Sigmoid colon (tissue), 7 donors: ENCODE results near the gene DOCK1. TPM values are rescaled to one million over a fixed set of nuclear protein-coding genes. Genes with fewer than 3 reads are reported as not detected.

Source experiments
- DNase-seq: peaks from one replicate; pipeline ENCODE4 v3.0.0-alpha.2; 2019
- H3K27ac ChIP-seq, 4 donors: fragments of 200-600 bp; sonication (generic); one replicate each; pipeline ENCODE4 v1.5.1; 2016 to 2019; ENCODE audit warnings: mild to moderate bottlenecking in 1 of 4
- H3K27me3 ChIP-seq, 3 donors: fragments of 200-600 bp; sonication (generic); one replicate each; pipeline ENCODE4 v1.5.1; 2019; ENCODE audit warnings: mild to moderate bottlenecking in 1 of 3
- H3K36me3 ChIP-seq, 4 donors: fragments of 200-600 bp; sonication (generic); one replicate each; pipeline ENCODE4 v1.5.1; 2016 to 2019
- H3K4me1 ChIP-seq, 4 donors: fragments of 200-600 bp; sonication (generic); one replicate each; pipeline ENCODE4 v1.5.1; 2017 to 2019
- H3K4me3 ChIP-seq, 4 donors: fragments of 200-600 bp; sonication (generic); one replicate each; pipeline ENCODE4 v1.5.1; 2017 to 2019; ENCODE audit warnings: mild to moderate bottlenecking in 2 of 4, moderate library complexity in 1 of 4
- H3K9me3 ChIP-seq, 4 donors: fragments of 200-600 bp in 3 of 4; sonication (generic) in 3 of 4; one replicate each; pipeline versions ENCODE4 v1.5.1 to v1.6.1; 2013 to 2019
- CTCF ChIP-seq, 4 experiments: fragments of 450-650 bp in 3 of 4; fragments of 200-600 bp in 1 of 4; IDR thresholded peaks; one replicate each; pipeline ENCODE4 v1.5.1; 2016 to 2019; ENCODE audit warnings: antibody characterized with exemption in 4 of 4, mild to moderate bottlenecking in 3 of 4, moderate library complexity in 2 of 4
- EP300 ChIP-seq, 4 donors: sonication (generic); formaldehyde crosslinking; IDR thresholded peaks; one replicate each; pipeline ENCODE4 v1.6.1; 2017; ENCODE audit warnings: antibody characterized with exemption in 4 of 4
- POLR2A ChIP-seq, 2 donors: fragments of 450-650 bp; IDR thresholded peaks; one replicate each; pipeline ENCODE4 v1.6.1; 2016; ENCODE audit warnings: antibody characterized with exemption in 2 of 2, mild to moderate bottlenecking in 2 of 2, moderate library complexity in 2 of 2
- POLR2AphosphoS5 ChIP-seq, 4 donors: sonication (generic); formaldehyde crosslinking; IDR thresholded peaks; one replicate each; pipeline ENCODE4 v1.6.1; 2017; ENCODE audit warnings: antibody characterized with exemption in 4 of 4
- WGBS, 2 donors: extraction: QIAGEN DNeasy Blood & Tissue Kit; methylation state at CpG; one replicate each; pipeline ENCODE4 v1.1.7; 2013; 5-methylcytosine and 5-hydroxymethylcytosine counted together
- intact Hi-C: fragments of 100-400 bp; cut with DNase I; formaldehyde crosslinking; loops from one replicate; pipeline ENCODE4 v1.15.1; 2023
- polyA plus RNA-seq, 3 donors: library from polyadenylated mRNA; stranded (reverse); fragments of 200-250 nt; gene quantifications; one replicate each; pipeline ENCODE4 v1.2.3, GENCODE V29; 2013
- total RNA-seq, 4 donors: library from RNA; depleted of rRNA; stranded (reverse); fragments of >200 nt; gene quantifications; one replicate each; pipeline ENCODE4 v1.1.0, GENCODE V29; 2016
- donor health status: healthy with polysubstance abuse.
- donor health status: Bipolar disorder and iron deficiency.
- donor health status: healthy.

The DOCK1 gene
- total and polyA plus RNA-seq, 7 donors, result 15.0 to 53.7 (median 40.2) TPM

DNA sequence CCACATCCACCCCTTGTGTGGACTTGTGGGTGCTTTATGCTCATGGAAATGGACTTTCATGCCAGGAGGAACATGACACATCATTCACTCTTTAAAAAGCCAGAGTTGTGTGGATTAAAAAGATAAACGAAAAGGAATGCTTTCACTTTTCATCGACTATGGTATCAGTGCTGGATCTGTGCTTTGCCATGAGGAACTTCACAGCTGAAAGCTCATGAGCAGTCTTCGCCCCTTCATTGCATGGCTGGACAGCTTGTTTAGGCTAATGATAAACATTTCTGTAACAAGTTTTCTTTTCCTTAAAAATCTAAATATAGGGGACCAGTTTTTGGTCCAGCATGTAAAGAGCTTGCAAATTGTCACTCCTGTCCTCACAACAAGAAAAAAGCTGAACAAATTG is 470.2 kb downstream of the DOCK1 start:
- no peaks in the 10 kb centered on the region for H3K4me1 ChIP-seq
- TF ChIP-seq POLR2A (IDR thresholded peaks at IDR 0.05), result no peak
- TF ChIP-seq EP300 (IDR thresholded peaks at IDR 0.05), result no peak
- no peak for TF ChIP-seq POLR2AphosphoS5 (IDR thresholded peaks at IDR 0.05)
- no peak for TF ChIP-seq CTCF (IDR thresholded peaks at IDR 0.05)
- WGBS, 2 donors, result 79 to 82% methylated on average over 3 of the region's 3 CpGs
- H3K27ac ChIP-seq, result no peak overlapping the region
- H3K9me3 ChIP-seq, result no peaks in the 10 kb centered on the region
- no peak overlapping the region for H3K4me3 ChIP-seq
- peaks cover 0 to 33% (median 0%) of the 10 kb centered on the region in 4 donors for H3K36me3 ChIP-seq
- no peak for DNase-seq
- intact Hi-C loops, result no loop called here
- no peaks in the 10 kb centered on the region for H3K27me3 ChIP-seq

- DNase-seq, result no peak
- Histone ChIP-seq H3K27ac (no peak overlapping the region), H3K4me3 (no peak overlapping the region), H3K4me1 (no peaks in the 10 kb centered on the region), H3K27me3 (no peaks in the 10 kb centered on the region), H3K36me3 (peaks cover 0 to 34% (median under 1%) of the 10 kb centered on the region in 4 donors), H3K9me3 (no peaks in the 10 kb centered on the region)
- 90 to 94% methylated on average over 2 of the region's 2 CpGs for WGBS, 2 donors
- intact Hi-C loops, result no loop called here
- TF ChIP-seq POLR2AphosphoS5 (IDR thresholded peaks at IDR 0.05) (no peak), EP300 (IDR thresholded peaks at IDR 0.05) (no peak), POLR2A (IDR thresholded peaks at IDR 0.05) (no peak), CTCF (IDR thresholded peaks at IDR 0.05) (no peak)
These were observed 470.8 kb downstream of the DOCK1 start for GRCh38 chr10:127376071-127376470.

DNA sequence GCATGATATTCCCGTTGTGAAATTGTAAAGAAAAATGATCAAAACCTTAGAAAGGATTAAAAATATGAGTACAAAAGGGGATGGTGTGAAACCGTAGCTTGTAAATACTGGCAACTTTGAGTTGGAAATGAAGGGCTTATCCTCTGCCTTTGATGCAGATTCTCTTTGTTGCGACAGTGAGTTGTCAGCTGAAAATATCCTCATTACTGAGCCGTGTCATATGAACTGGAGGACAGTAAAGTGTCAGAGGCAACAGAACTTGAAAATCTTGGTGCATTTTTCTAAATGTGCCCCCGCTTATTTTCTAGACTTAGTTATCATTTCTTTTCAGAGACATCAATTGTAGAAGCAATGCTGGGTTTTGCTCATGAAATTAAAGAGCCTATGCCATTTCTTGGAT is 473.4 kb downstream of the DOCK1 start:
- intact Hi-C loops, result no loop called here
- 95 to 97% methylated on average over 5 of the region's 5 CpGs for WGBS, 2 donors
- DNase-seq, result no peak
- peaks cover 0 to 53% (median 6%) of the 10 kb centered on the region in 4 donors for H3K36me3 ChIP-seq
- no peak overlapping the region for H3K27ac ChIP-seq
- H3K4me3 ChIP-seq, result no peak overlapping the region
- H3K4me1 ChIP-seq, result no peaks in the 10 kb centered on the region
- no peaks in the 10 kb centered on the region for H3K9me3 ChIP-seq
- TF ChIP-seq CTCF (IDR thresholded peaks at IDR 0.05) (no peak), POLR2A (IDR thresholded peaks at IDR 0.05) (no peak), POLR2AphosphoS5 (IDR thresholded peaks at IDR 0.05) (no peak), EP300 (IDR thresholded peaks at IDR 0.05) (no peak)
- no peaks in the 10 kb centered on the region for H3K27me3 ChIP-seq

GRCh38 chr10:127384532-127384931 is 479.3 kb downstream of the DOCK1 start:
- Histone ChIP-seq H3K36me3 (peaks cover 0 to 41% (median 6%) of the 10 kb centered on the region in 4 donors), H3K27ac (no peak overlapping the region), H3K4me3 (no peak overlapping the region), H3K9me3 (no peaks in the 10 kb centered on the region), H3K4me1 (no peaks in the 10 kb centered on the region), H3K27me3 (no peaks in the 10 kb centered on the region)
- TF ChIP-seq EP300 (IDR thresholded peaks at IDR 0.05) (no peak), POLR2A (IDR thresholded peaks at IDR 0.05) (no peak), CTCF (IDR thresholded peaks at IDR 0.05) (no peak)
- 85 to 96% methylated on average over 18 of the region's 18 CpGs for WGBS, 2 donors
- intact Hi-C loops, result no loop called here
- no peak for DNase-seq

DNA sequence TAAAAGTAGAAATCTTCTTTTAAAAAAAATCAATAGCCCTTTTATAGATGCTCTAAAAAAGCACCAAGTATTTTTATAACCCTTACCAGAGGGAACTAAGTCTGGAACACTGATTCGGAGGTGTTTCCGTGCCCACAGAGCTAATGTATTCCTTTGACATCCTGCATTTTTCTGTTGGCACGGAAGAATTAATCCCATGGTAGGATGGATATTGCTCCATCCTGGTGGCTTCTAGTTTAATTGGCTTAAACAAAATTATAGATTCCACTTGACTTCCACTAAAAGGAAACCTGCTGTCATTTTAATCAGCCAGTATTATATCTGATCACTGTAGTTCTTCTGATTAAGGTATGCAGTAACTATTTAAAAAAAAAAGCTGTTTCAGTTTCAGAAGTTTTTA is 479.8 kb downstream of the DOCK1 start:
- DNase-seq, result no peak
- H3K9me3 ChIP-seq, result no peaks in the 10 kb centered on the region
- H3K27me3 ChIP-seq, result no peaks in the 10 kb centered on the region
- intact Hi-C loops, result no loop called here
- no peak for TF ChIP-seq CTCF (IDR thresholded peaks at IDR 0.05)
- no peak for TF ChIP-seq POLR2A (IDR thresholded peaks at IDR 0.05)
- no peak for TF ChIP-seq EP300 (IDR thresholded peaks at IDR 0.05)
- H3K36me3 ChIP-seq, result peaks cover 0 to 41% (median 6%) of the 10 kb centered on the region in 4 donors
- no peak overlapping the region for H3K4me3 ChIP-seq
- 96% methylated on average over 3 of the region's 3 CpGs for WGBS, 2 donors
- no peak overlapping the region for H3K27ac ChIP-seq
- no peaks in the 10 kb centered on the region for H3K4me1 ChIP-seq
